ENCODE results near the gene LTK.

The LTK gene

DNA sequence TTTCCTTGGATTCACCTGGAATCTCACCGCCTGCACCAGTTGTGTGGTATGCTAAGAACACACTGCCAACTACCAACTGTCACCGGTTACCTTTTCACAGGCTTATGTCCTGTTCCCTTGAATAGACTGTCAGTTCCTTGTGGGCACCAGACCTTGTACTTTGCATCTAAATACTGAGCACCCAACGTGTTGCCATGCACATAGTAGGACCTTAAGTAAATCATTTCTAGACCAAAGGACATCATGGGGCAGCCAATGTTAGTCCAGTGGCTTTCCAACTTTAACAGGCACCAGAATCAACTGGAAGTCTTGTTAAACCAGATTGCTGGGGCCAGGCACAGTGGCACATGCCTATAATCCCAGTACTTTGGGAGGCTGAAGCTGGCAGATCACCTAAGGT is 31.6 kb upstream of the LTK start:
- no peaks in the 10 kb centered on the region for H3K36me3 ChIP-seq
- TF ChIP-seq, protein P1, sequence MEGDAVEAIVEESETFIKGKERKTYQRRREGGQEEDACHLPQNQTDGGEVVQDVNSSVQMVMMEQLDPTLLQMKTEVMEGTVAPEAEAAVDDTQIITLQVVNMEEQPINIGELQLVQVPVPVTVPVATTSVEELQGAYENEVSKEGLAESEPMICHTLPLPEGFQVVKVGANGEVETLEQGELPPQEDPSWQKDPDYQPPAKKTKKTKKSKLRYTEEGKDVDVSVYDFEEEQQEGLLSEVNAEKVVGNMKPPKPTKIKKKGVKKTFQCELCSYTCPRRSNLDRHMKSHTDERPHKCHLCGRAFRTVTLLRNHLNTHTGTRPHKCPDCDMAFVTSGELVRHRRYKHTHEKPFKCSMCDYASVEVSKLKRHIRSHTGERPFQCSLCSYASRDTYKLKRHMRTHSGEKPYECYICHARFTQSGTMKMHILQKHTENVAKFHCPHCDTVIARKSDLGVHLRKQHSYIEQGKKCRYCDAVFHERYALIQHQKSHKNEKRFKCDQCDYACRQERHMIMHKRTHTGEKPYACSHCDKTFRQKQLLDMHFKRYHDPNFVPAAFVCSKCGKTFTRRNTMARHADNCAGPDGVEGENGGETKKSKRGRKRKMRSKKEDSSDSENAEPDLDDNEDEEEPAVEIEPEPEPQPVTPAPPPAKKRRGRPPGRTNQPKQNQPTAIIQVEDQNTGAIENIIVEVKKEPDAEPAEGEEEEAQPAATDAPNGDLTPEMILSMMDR (IDR thresholded peaks at IDR 0.05): no peak
- no peak for DNase-seq
- peaks cover 0 to 11% (median 5%) of the 10 kb centered on the region in 4 donors for H3K4me1 ChIP-seq
- intact Hi-C loops (cut with DNase I; ENCODE audit: low total_unique reads): no loop called here
- no peak overlapping the region for H3K27ac ChIP-seq
- H3K4me3 ChIP-seq: no peak overlapping the region
- H3K9me3 ChIP-seq: no peaks in the 10 kb centered on the region
- no peaks in the 10 kb centered on the region for H3K27me3 ChIP-seq

- H3K27ac ChIP-seq: peak overlapping the region in 1 of 2 donors; percentile 83
Observed at GRCh38 chr15:41544650-41545015, 31.0 kb upstream of the LTK start.

DNA sequence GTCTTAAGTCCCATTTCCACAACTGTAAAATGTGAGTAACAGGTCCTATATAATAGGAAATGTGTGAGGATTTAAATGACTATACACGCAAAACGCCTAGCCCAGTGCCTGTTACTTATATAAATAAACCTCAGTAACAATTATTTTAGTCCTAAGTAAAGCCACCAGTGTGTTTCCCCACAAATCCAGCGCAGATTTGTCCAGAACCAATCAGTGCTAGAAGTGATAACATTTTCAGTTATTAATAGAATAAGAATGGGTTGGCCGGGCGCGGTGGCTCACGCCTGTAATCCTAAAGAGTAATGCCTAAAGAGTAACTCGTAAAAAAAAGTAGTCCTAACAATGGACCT is 29.9 kb upstream of the LTK start:
- Histone ChIP-seq H3K27me3 (no peaks in the 10 kb centered on the region), H3K36me3 (no peaks in the 10 kb centered on the region), H3K9me3 (no peaks in the 10 kb centered on the region), H3K4me1 (peaks cover 0 to 11% (median 5%) of the 10 kb centered on the region in 4 donors), H3K4me3 (peak overlapping the region; percentile 68 to 81), H3K27ac (peak overlapping the region; percentile 78 to 83)
- intact Hi-C loops (cut with DNase I; ENCODE audit: low total_unique reads): no loop called here
- TF ChIP-seq, protein P1 (IDR thresholded peaks at IDR 0.05): no peak
- no peak for DNase-seq

More at GRCh38 chr15:41544650-41545015, 31.0 kb upstream of the LTK start:
- H3K4me3 ChIP-seq: peak overlapping the region; percentile 68 to 81
- H3K4me1 ChIP-seq: peaks cover 0 to 11% (median 5%) of the 10 kb centered on the region in 4 donors
- TF ChIP-seq, protein P1 (IDR thresholded peaks at IDR 0.05): no peak
- intact Hi-C loops (cut with DNase I; ENCODE audit: low total_unique reads): no loop called here
- no peaks in the 10 kb centered on the region for H3K9me3 ChIP-seq
- H3K27me3 ChIP-seq: no peaks in the 10 kb centered on the region
- peak in 1 of 2 donors; percentile 43 for DNase-seq
- H3K36me3 ChIP-seq: no peaks in the 10 kb centered on the region

GRCh38 chr15:41536866-41537265 is 23.2 kb upstream of the LTK start:
- H3K4me1 ChIP-seq: no peaks in the 10 kb centered on the region
- DNase-seq: no peak
- H3K4me3 ChIP-seq: no peak overlapping the region
- TF ChIP-seq, protein P1 (IDR thresholded peaks at IDR 0.05): no peak
- H3K36me3 ChIP-seq: peaks cover 25 to 53% (median 48%) of the 10 kb centered on the region in 3 donors
- no peak overlapping the region for H3K27ac ChIP-seq
- intact Hi-C loops (cut with DNase I; ENCODE audit: low total_unique reads): no loop called here
- H3K27me3 ChIP-seq: no peaks in the 10 kb centered on the region
- H3K9me3 ChIP-seq: no peaks in the 10 kb centered on the region

GRCh38 chr15:41535544-41535943 is 21.9 kb upstream of the LTK start:
- no peak overlapping the region for H3K27ac ChIP-seq
- TF ChIP-seq, protein P1 (IDR thresholded peaks at IDR 0.05): no peak
- H3K4me1 ChIP-seq: no peaks in the 10 kb centered on the region
- peaks cover 36 to 64% (median 57%) of the 10 kb centered on the region in 3 donors for H3K36me3 ChIP-seq
- no peak overlapping the region for H3K4me3 ChIP-seq
- no peaks in the 10 kb centered on the region for H3K9me3 ChIP-seq
- intact Hi-C loops (cut with DNase I; ENCODE audit: low total_unique reads): no loop called here
- no peaks in the 10 kb centered on the region for H3K27me3 ChIP-seq
- DNase-seq: no peak

DNA sequence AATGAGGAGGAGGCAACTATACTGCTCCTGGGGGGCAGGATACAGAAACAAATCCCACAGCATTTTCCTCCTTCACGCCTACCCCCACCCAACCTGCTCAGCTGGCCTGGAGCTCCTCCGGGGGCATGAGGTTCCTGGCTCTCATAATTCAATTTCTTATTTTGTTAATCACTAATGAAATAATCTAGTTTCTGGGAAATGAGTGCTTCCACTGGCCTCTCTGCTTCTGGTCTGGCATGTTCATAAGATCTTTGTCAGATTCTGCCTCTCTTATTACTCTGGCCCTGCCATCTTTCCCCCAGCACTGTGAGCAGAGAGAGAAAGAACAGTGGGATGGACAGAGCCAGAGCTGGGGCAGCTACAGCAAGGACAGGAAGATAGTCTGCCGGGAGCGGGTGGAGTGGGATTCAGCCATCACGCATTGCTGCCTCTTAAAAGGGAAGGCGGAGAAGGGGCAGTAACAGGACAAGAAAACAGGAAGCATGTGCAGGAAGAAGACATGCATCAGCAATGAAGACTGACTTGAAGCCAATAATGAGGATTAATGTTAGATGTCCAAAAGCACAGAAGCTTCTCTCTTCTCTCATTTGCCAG is 16.8 kb upstream of the LTK start:
- Histone ChIP-seq H3K4me3 (no peak overlapping the region), H3K27me3 (no peaks in the 10 kb centered on the region), H3K36me3 (peaks cover 73 to 98% (median 93%) of the 10 kb centered on the region in 3 donors), H3K4me1 (no peaks in the 10 kb centered on the region), H3K9me3 (no peaks in the 10 kb centered on the region), H3K27ac (no peak overlapping the region)
- TF ChIP-seq, protein P1 (IDR thresholded peaks at IDR 0.05): no peak
- intact Hi-C loops (cut with DNase I; ENCODE audit: low total_unique reads): no loop called here
- no peak for DNase-seq
